SK-N-SH (cell line): ENCODE results near the gene FRMPD4. TPM values are rescaled to one million over a fixed set of nuclear protein-coding genes. Genes with fewer than 3 reads are reported as not detected.
A peak's percentile ranks its signal among the peaks of the same experiment; 100 is the strongest.

Experiments used
- CTCF ChIA-PET: fragments of 300-600, 350-600 bp; formaldehyde crosslinking; extraction: SDS; loops from one replicate; lab custom pipeline; 2021; lab: Yijun Ruan, JAX
- POLR2A ChIA-PET: fragments of 350-600 bp; sonication (Branson Sonifier 250); formaldehyde crosslinking; extraction: SDS; loops from one replicate; lab custom pipeline; 2020; ENCODE audit warnings: antibody characterized with exemption, inconsistent platforms; lab: Yijun Ruan, JAX
- DNase-seq: peaks from one replicate; pipeline ENCODE4 v3.0.0; 2012
- H2AFZ ChIP-seq: fragments of 200-600 bp; sonication (generic); 2 replicates; pipeline ENCODE4 v1.8.1; 2016; ENCODE audit warnings: antibody characterized with exemption, mild to moderate bottlenecking, low read depth
- H3F3A ChIP-seq: fragments of 200-600 bp; sonication (generic); replicated peaks from 2 replicates; pipeline ENCODE3; 2016; ENCODE audit warnings: antibody characterized with exemption, mild to moderate bottlenecking; ENCODE audit not compliant: insufficient read depth
- H3K27ac ChIP-seq, 2 experiments: fragments of 200-500 bp in 1 of 2; fragments of 200-600 bp in 1 of 2; sonication (Bioruptor generic) in 1 of 2; sonication (generic), shearing (Covaris generic) in 1 of 2; 2 replicates each; pipeline versions ENCODE4 v1.5.1 to v1.6.1; 2014 to 2016; ENCODE audit warnings: low read depth in 2 of 2, inconsistent platforms in 1 of 2, low read length in 1 of 2, mild to moderate bottlenecking in 1 of 2, mixed read lengths in 1 of 2
- H3K27me3 ChIP-seq: fragments of 200-600 bp; sonication (generic), shearing (Covaris generic); 2 replicates; pipeline ENCODE4 v1.6.1; 2016; ENCODE audit warnings: mixed run types; ENCODE audit not compliant: insufficient read depth
- H3K36me3 ChIP-seq, 2 experiments: fragments of 200-500 bp in 1 of 2; fragments of 200-600 bp in 1 of 2; sonication (Bioruptor generic) in 1 of 2; sonication (generic) in 1 of 2; replicated peaks in 1 of 2; 2 replicates each; pipeline versions ENCODE3 to v1.5.1; 2014 to 2016; ENCODE audit warnings: low read length in 1 of 2, mild to moderate bottlenecking in 1 of 2; ENCODE audit not compliant: insufficient read depth in 2 of 2, control insufficient read depth in 1 of 2
- H3K4me1 ChIP-seq, 2 experiments: fragments of 200-500 bp in 1 of 2; fragments of 200-600 bp in 1 of 2; sonication (Bioruptor generic) in 1 of 2; sonication (generic), shearing (Covaris generic) in 1 of 2; 2 replicates each; pipeline versions ENCODE4 v1.5.1 to v1.6.1; 2014 to 2016; ENCODE audit warnings: low read depth in 1 of 2, low read length in 1 of 2, mixed run types in 1 of 2; ENCODE audit not compliant: insufficient read depth in 2 of 2, control insufficient read depth in 1 of 2
- H3K4me2 ChIP-seq: fragments of 200-600 bp; sonication (generic), shearing (Covaris generic); 2 replicates; pipeline ENCODE4 v1.6.1; 2017; ENCODE audit warnings: mixed run types
- H3K4me3 ChIP-seq, 2 experiments: fragments of 200-500 bp in 1 of 2; fragments of 200-600 bp in 1 of 2; sonication (Bioruptor generic) in 1 of 2; sonication (generic), shearing (Covaris generic) in 1 of 2; 2 replicates each; pipeline versions ENCODE4 v1.5.1 to v1.8.1; 2014 to 2016; ENCODE audit warnings: low read depth in 2 of 2, inconsistent platforms in 1 of 2, low read length in 1 of 2, mild to moderate bottlenecking in 1 of 2, mixed read lengths in 1 of 2, moderate library complexity in 1 of 2
- H3K79me2 ChIP-seq: fragments of 200-600 bp; sonication (generic); 2 replicates; pipeline ENCODE4 v1.8.1; 2017; ENCODE audit warnings: mild to moderate bottlenecking; ENCODE audit not compliant: insufficient read depth
- H3K9ac ChIP-seq: fragments of 200-600 bp; sonication (generic); 2 replicates; pipeline ENCODE4 v1.6.1; 2017; ENCODE audit warnings: mixed run types
- H3K9me2 ChIP-seq: fragments of 200-600 bp; sonication (generic); 2 replicates; pipeline ENCODE4 v1.6.1; 2017; ENCODE audit warnings: mixed run types
- H3K9me3 ChIP-seq: fragments of 200-600 bp; sonication (generic); 2 replicates; pipeline ENCODE4 v1.6.1; 2017; ENCODE audit warnings: mixed run types, mild to moderate bottlenecking, moderate library complexity
- H4K20me1 ChIP-seq: fragments of 200-600 bp; sonication (generic); 2 replicates; pipeline ENCODE4 v1.6.1; 2017; ENCODE audit warnings: mild to moderate bottlenecking, mixed run types; ENCODE audit not compliant: insufficient read depth
- CTCF ChIP-seq: fragments of 200-600 bp; sonication (generic); IDR thresholded peaks from 2 replicates; pipeline ENCODE4 v1.6.1; 2017; ENCODE audit warnings: antibody characterized with exemption, mild to moderate bottlenecking, moderate library complexity
- ELF1 ChIP-seq: IDR thresholded peaks from 2 replicates; pipeline ENCODE4 v1.4.0; 2012
- EZH2phosphoT487 ChIP-seq: fragments of 200-600 bp; sonication (generic); IDR thresholded peaks from 2 replicates; pipeline ENCODE4 v1.6.1; 2017; ENCODE audit warnings: low read depth, mixed run types, mild to moderate bottlenecking, antibody characterized with exemption, moderate library complexity, borderline replicate concordance
- FOXJ3 ChIP-seq: sonication (generic); formaldehyde crosslinking; IDR thresholded peaks from 2 replicates; pipeline ENCODE4 v1.5.1; 2020; ENCODE audit warnings: mild to moderate bottlenecking, missing genetic modification reagents
- GABPA ChIP-seq: IDR thresholded peaks from 2 replicates; pipeline ENCODE4 v1.4.0; 2012; ENCODE audit warnings: low read depth, mild to moderate bottlenecking
- NFIC ChIP-seq: IDR thresholded peaks from 2 replicates; pipeline ENCODE4 v1.4.0; 2012; ENCODE audit warnings: borderline replicate concordance
- NRF1 ChIP-seq: IDR thresholded peaks from 2 replicates; pipeline ENCODE4 v1.6.1; 2012; ENCODE audit warnings: low read depth, mild to moderate bottlenecking, low read length
- RAD21 ChIP-seq: IDR thresholded peaks from 2 replicates; pipeline ENCODE4 v1.6.1; 2012; ENCODE audit warnings: mild to moderate bottlenecking, low read length
- RCOR1 ChIP-seq: fragments of 150-350 bp; IDR thresholded peaks from 2 replicates; pipeline ENCODE4 v1.6.1; 2017; ENCODE audit warnings: antibody characterized with exemption, low read length
- RFX5 ChIP-seq: IDR thresholded peaks from 2 replicates; pipeline ENCODE4 v1.6.1; 2012; ENCODE audit warnings: mild to moderate bottlenecking, improper control_type of control experiment, low read length
- RXRA ChIP-seq: IDR thresholded peaks from 2 replicates; pipeline ENCODE4 v1.4.0; 2012; ENCODE audit warnings: low read depth, mild to moderate bottlenecking, borderline replicate concordance
- SIN3A ChIP-seq: IDR thresholded peaks from 2 replicates; pipeline ENCODE4 v1.6.1; 2012; ENCODE audit warnings: low read depth, mild to moderate bottlenecking, low read length, moderate library complexity, borderline replicate concordance
- TAF1 ChIP-seq: IDR thresholded peaks from 2 replicates; pipeline ENCODE4 v1.6.1; 2012; ENCODE audit warnings: low read depth, mild to moderate bottlenecking, low read length, moderate library complexity, borderline replicate concordance
- WGBS: methylation state at CpG from one replicate; pipeline ENCODE4 v1.1.6; 2017; ENCODE audit warnings: low lambda C conversion rate; 5-methylcytosine and 5-hydroxymethylcytosine counted together
- polyA plus RNA-seq, 3 experiments: library from polyadenylated mRNA; depleted of rRNA; stranded (reverse); fragments of >200 nt; gene quantifications; 2 replicates each; pipeline ENCODE4 v1.2.3, GENCODE V29; 2012

The FRMPD4 gene
- polyA plus RNA-seq, 1 of the 3 experiments (the other 2 are of a cell fraction): not detected

GRCh38 chrX:12089740-12090139 lies 48.5 kb upstream of the FRMPD4 start (continued):
- no peak for TF ChIP-seq TAF1
- TF ChIP-seq RFX5: no peak
- no peak for TF ChIP-seq GABPA
- no peak for TF ChIP-seq RXRA
- TF ChIP-seq FOXJ3 (CRISPR knock-in tag): no peak

- Histone ChIP-seq H3K79me2 (no peaks in the 10 kb centered on the region), H2AFZ (no peak overlapping the region), H3F3A (no peaks in the 10 kb centered on the region), H3K36me3 (no peaks in the 10 kb centered on the region), H3K9me2 (no peaks in the 10 kb centered on the region), H4K20me1 (no peaks in the 10 kb centered on the region), H3K27me3 (no peaks in the 10 kb centered on the region), H3K4me3 (no peak overlapping the region), H3K9ac (no peak overlapping the region), H3K4me2 (no peak overlapping the region), H3K27ac (no peak overlapping the region), H3K9me3 (no peaks in the 10 kb centered on the region), H3K4me1 (no peaks in the 10 kb centered on the region)
- no peak for TF ChIP-seq NRF1
- TF ChIP-seq TAF1: no peak
- no peak for TF ChIP-seq EZH2phosphoT487
- no peak for TF ChIP-seq SIN3A
- no peak for TF ChIP-seq RAD21
- TF ChIP-seq RCOR1: no peak
- TF ChIP-seq CTCF: no peak
- TF ChIP-seq NFIC: no peak
- ChIA-PET POLR2A (no interaction called here), CTCF (no interaction called here)
- WGBS: 5% methylated on average over 2 of the region's 2 CpGs
- no peak for DNase-seq
Measured at GRCh38 chrX:12113321-12113720, 25.0 kb upstream of the FRMPD4 start.

GRCh38 chrX:12115377-12115776 lies 22.9 kb upstream of the FRMPD4 start:
- Histone ChIP-seq H3K4me2 (no peak overlapping the region), H3F3A (no peaks in the 10 kb centered on the region), H3K79me2 (no peaks in the 10 kb centered on the region), H3K36me3 (no peaks in the 10 kb centered on the region), H4K20me1 (no peaks in the 10 kb centered on the region), H3K4me1 (no peaks in the 10 kb centered on the region), H3K4me3 (no peak overlapping the region), H3K9ac (no peak overlapping the region), H2AFZ (no peak overlapping the region), H3K9me2 (no peaks in the 10 kb centered on the region), H3K27ac (no peak overlapping the region), H3K9me3 (no peaks in the 10 kb centered on the region), H3K27me3 (no peaks in the 10 kb centered on the region)
- TF ChIP-seq CTCF: peak; percentile 44
- no peak for TF ChIP-seq ELF1
- ChIA-PET CTCF (no interaction called here), POLR2A (no interaction called here)
- DNase-seq: no peak
- WGBS: 7% methylated on average over 2 of the region's 2 CpGs
